GM23338 (cell line): ENCODE measurements around the gene TICAM2. TPM values are rescaled to one million over a fixed set of nuclear protein-coding genes. Genes with fewer than 3 reads are reported as not detected.

ENCODE experiments used
- polyA plus RNA-seq: library from polyadenylated mRNA; unstranded; fragments of >200 nt; fragmentation: Nextera tagmentation; extraction: Ambion mirVana; gene quantifications from 2 replicates; pipeline ENCODE4 v1.2.1, GENCODE V29; 2016
- total RNA-seq: library from RNA; depleted of rRNA; stranded (reverse); fragments of >200 nt; shearing (Covaris generic); gene quantifications from 2 replicates; pipeline ENCODE4 v1.2.3, GENCODE V29; 2014; rRNA removed

Gene TICAM2
- total and polyA plus RNA-seq, 2 experiments from 2014 or later: 1.0 TPM; not detected in 1

Other genes with a start within 250 kb of the TICAM2 start
- 21.6 and 22.3 TPM in 2 replicates for gene FEM1C, start 57.7 kb downstream of the TICAM2 start, total RNA-seq
- 4.5 and 4.7 TPM in 2 replicates for gene FEM1C, start 57.7 kb downstream of the TICAM2 start, polyA plus RNA-seq
- gene TMED7, start 23.6 kb upstream of the TICAM2 start, total RNA-seq: 104 and 158 TPM in 2 replicates
- gene TMED7, start 23.6 kb upstream of the TICAM2 start, polyA plus RNA-seq: 30.2 and 31.7 TPM in 2 replicates
- gene CDO1, start 214.2 kb upstream of the TICAM2 start, total RNA-seq: 21.2 and 29.2 TPM in 2 replicates
- gene CDO1, start 214.2 kb upstream of the TICAM2 start, polyA plus RNA-seq: 22.7 and 24.5 TPM in 2 replicates
- gene ATG12, start 239.1 kb upstream of the TICAM2 start, total RNA-seq: 52.6 and 60.0 TPM in 2 replicates
- gene ATG12, start 239.1 kb upstream of the TICAM2 start, polyA plus RNA-seq: 92.5 and 109 TPM in 2 replicates
- gene AP3S1, start 239.5 kb upstream of the TICAM2 start, total RNA-seq: 232 and 321 TPM in 2 replicates
- 135 and 143 TPM in 2 replicates for gene AP3S1, start 239.5 kb upstream of the TICAM2 start, polyA plus RNA-seq